ENCODE data around the gene SHKBP1. TPM values are rescaled to one million over a fixed set of nuclear protein-coding genes. Genes with fewer than 3 reads are reported as not detected.

Gene SHKBP1
- total and polyA plus RNA-seq, 2 donors (not counting 1 experiment from before 2014, with no cell fraction given), result 179 to 227 TPM

GRCh38 chr19:40632311-40633036 lies 55.8 kb downstream of the SHKBP1 start:
- Mint-ChIP-seq H3K9me3 (ENCODE audit: insufficient read depth) (no peaks in the 10 kb centered on the region), H3K4me3 (no peak overlapping the region), H3K4me1 (peaks cover 4% of the 10 kb centered on the region), H3K27me3 (peaks cover 10% of the 10 kb centered on the region), H3K27ac (no peak overlapping the region)
- TF ChIP-seq, protein P1, sequence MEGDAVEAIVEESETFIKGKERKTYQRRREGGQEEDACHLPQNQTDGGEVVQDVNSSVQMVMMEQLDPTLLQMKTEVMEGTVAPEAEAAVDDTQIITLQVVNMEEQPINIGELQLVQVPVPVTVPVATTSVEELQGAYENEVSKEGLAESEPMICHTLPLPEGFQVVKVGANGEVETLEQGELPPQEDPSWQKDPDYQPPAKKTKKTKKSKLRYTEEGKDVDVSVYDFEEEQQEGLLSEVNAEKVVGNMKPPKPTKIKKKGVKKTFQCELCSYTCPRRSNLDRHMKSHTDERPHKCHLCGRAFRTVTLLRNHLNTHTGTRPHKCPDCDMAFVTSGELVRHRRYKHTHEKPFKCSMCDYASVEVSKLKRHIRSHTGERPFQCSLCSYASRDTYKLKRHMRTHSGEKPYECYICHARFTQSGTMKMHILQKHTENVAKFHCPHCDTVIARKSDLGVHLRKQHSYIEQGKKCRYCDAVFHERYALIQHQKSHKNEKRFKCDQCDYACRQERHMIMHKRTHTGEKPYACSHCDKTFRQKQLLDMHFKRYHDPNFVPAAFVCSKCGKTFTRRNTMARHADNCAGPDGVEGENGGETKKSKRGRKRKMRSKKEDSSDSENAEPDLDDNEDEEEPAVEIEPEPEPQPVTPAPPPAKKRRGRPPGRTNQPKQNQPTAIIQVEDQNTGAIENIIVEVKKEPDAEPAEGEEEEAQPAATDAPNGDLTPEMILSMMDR (IDR thresholded peaks at IDR 0.05), result no peak
- TF ChIP-seq EZH2 (IDR thresholded peaks at IDR 0.05; ENCODE audit: borderline replicate concordance, insufficient read depth, low read depth, low read length, poor library complexity, severe bottlenecking), result no peak
- Histone ChIP-seq H3K36me3 (replicated peaks in 1 of 2; ENCODE audit: control extremely low read depth in 1 of 2, control insufficient read depth in 1 of 2, extremely low read depth in 1 of 2, insufficient read depth in 2 of 2, low read length in 1 of 2) (peaks cover 0 to 2% of the 10 kb centered on the region in 2 experiments), H4K20me1 (ENCODE audit: control insufficient read depth, insufficient read depth, low read length, poor library complexity, severe bottlenecking) (no peaks in the 10 kb centered on the region), H3K9me3 (ENCODE audit: control extremely low read depth in 1 of 3, control insufficient read depth in 2 of 3, insufficient read depth in 1 of 3, low read length in 2 of 3) (peaks cover 0 to 3% (median 0%) of the 10 kb centered on the region in 3 donors), H3K9ac (ENCODE audit: low read length) (no peak overlapping the region), H3K4me1 (ENCODE audit: control insufficient read depth in 2 of 2, insufficient read depth in 2 of 2, low read length in 2 of 2) (peaks cover 0 to 5% of the 10 kb centered on the region in 2 donors), H3K4me2 (replicated peaks; ENCODE audit: low read depth, low read length, poor library complexity, severe bottlenecking) (no peak overlapping the region), H3K27me3 (replicated peaks in 1 of 4; ENCODE audit: control extremely low read depth in 1 of 4, control insufficient read depth in 3 of 4, insufficient read depth in 4 of 4, low read length in 3 of 4) (peaks cover 0 to 13% (median 0%) of the 10 kb centered on the region in 4 experiments), H3K4me3 (ENCODE audit: control extremely low read depth in 1 of 5, extremely low read depth in 1 of 5, insufficient read depth in 1 of 5, low read depth in 2 of 5, low read length in 4 of 5) (no peak overlapping the region), H2AFZ (ENCODE audit: insufficient read depth, low read depth, low read length, poor library complexity, severe bottlenecking) (no peak overlapping the region), H3K79me2 (ENCODE audit: control insufficient read depth, insufficient read depth, low read length) (no peaks in the 10 kb centered on the region), H3K27ac (ENCODE audit: low read length in 2 of 2) (no peak overlapping the region)
- CTCF ChIA-PET, result interaction anchor here (0.8 to 6.7 kb wide), 8 partner anchors 8 to 491 kb away, joined by 3 to 84 read pairs (median 36); partner anchors contain the start of gene LTBP4
- WGBS (ENCODE audit: insufficient coverage), result 92% methylated on average over 3 of the region's 3 CpGs
- no peak for DNase-seq
- intact Hi-C loops (cut with micrococcal nuclease), result loop anchor here (5.0 kb wide), 1 partner anchor 85 kb away; no protein-coding TSS in a partner anchor
- no peak for ATAC-seq (ENCODE audit: low read depth)
- POLR2A ChIA-PET, result interaction anchor here (0.7 kb wide), 1 partner anchor 22 kb away, joined by 4 read pairs; no protein-coding TSS in a partner anchor

GRCh38 chr19:40633207-40633606 lies 56.5 kb downstream of the SHKBP1 start:
- DNase-seq (no peak), ATAC-seq (ENCODE audit: low read depth) (no peak)
- Mint-ChIP-seq H3K4me3 (no peak overlapping the region), H3K27ac (no peak overlapping the region), H3K4me1 (peaks cover 4% of the 10 kb centered on the region), H3K9me3 (ENCODE audit: insufficient read depth) (no peaks in the 10 kb centered on the region), H3K27me3 (peaks cover 10% of the 10 kb centered on the region)
- TF ChIP-seq, protein P1 (IDR thresholded peaks at IDR 0.05), result no peak
- no peak for TF ChIP-seq EZH2 (IDR thresholded peaks at IDR 0.05; ENCODE audit: borderline replicate concordance, insufficient read depth, low read depth, low read length, poor library complexity, severe bottlenecking)
- Histone ChIP-seq H2AFZ (ENCODE audit: insufficient read depth, low read depth, low read length, poor library complexity, severe bottlenecking) (no peak overlapping the region), H3K9me3 (ENCODE audit: control extremely low read depth in 1 of 3, control insufficient read depth in 2 of 3, insufficient read depth in 1 of 3, low read length in 2 of 3) (no peaks in the 10 kb centered on the region), H3K27me3 (replicated peaks in 1 of 4; ENCODE audit: control extremely low read depth in 1 of 4, control insufficient read depth in 3 of 4, insufficient read depth in 4 of 4, low read length in 3 of 4) (peaks cover 0 to 13% (median 0%) of the 10 kb centered on the region in 4 experiments), H3K4me2 (replicated peaks; ENCODE audit: low read depth, low read length, poor library complexity, severe bottlenecking) (no peak overlapping the region), H3K4me1 (ENCODE audit: control insufficient read depth in 2 of 2, insufficient read depth in 2 of 2, low read length in 2 of 2) (peaks cover 0 to 5% of the 10 kb centered on the region in 2 donors), H4K20me1 (ENCODE audit: control insufficient read depth, insufficient read depth, low read length, poor library complexity, severe bottlenecking) (no peaks in the 10 kb centered on the region), H3K27ac (ENCODE audit: low read length in 2 of 2) (no peak overlapping the region), H3K9ac (ENCODE audit: low read length) (no peak overlapping the region), H3K4me3 (ENCODE audit: control extremely low read depth in 1 of 5, extremely low read depth in 1 of 5, insufficient read depth in 1 of 5, low read depth in 2 of 5, low read length in 4 of 5) (no peak overlapping the region), H3K36me3 (replicated peaks in 1 of 2; ENCODE audit: control extremely low read depth in 1 of 2, control insufficient read depth in 1 of 2, extremely low read depth in 1 of 2, insufficient read depth in 2 of 2, low read length in 1 of 2) (peaks cover 0 to 2% of the 10 kb centered on the region in 2 experiments), H3K79me2 (ENCODE audit: control insufficient read depth, insufficient read depth, low read length) (no peaks in the 10 kb centered on the region)
- POLR2A ChIA-PET, result interaction anchor here (0.7 kb wide), 1 partner anchor 23 kb away, joined by 4 read pairs; no protein-coding TSS in a partner anchor
- 70% methylated on average over 2 of the region's 5 CpGs for WGBS (ENCODE audit: insufficient coverage)
- intact Hi-C loops (cut with micrococcal nuclease), result loop anchor here (5.0 kb wide), 1 partner anchor 86 kb away; no protein-coding TSS in a partner anchor
- CTCF ChIA-PET, result interaction anchor here (0.7 to 6.7 kb wide), 12 partner anchors 9 to 1801 kb away, joined by 3 to 84 read pairs (median 27); partner anchors contain the start of gene LTBP4
